ENCODE measurements around the gene EBF3. TPM values are rescaled to one million over a fixed set of nuclear protein-coding genes. Genes with fewer than 3 reads are reported as not detected.

EBF3 gene
- total RNA-seq, 2 experiments from 2014 or later = not detected

- no peak overlapping the region for H3K27ac Mint-ChIP-seq
- DNase-seq (no peak), ATAC-seq (ENCODE audit: poor library complexity) (no peak)
- intact Hi-C loops (cut with DNase I, micrococcal nuclease) = no loop called here
- Histone ChIP-seq H3K27me3 (ENCODE audit: control insufficient read depth in 1 of 2, insufficient read depth in 2 of 2, low read length in 2 of 2) (no peaks in the 10 kb centered on the region), H3K9me3 (ENCODE audit: control insufficient read depth in 1 of 2, insufficient read depth in 1 of 2, low read length in 2 of 2) (peaks cover 20 to 36% of the 10 kb centered on the region in 2 experiments), H3K4me1 (ENCODE audit: insufficient read depth, low read length) (no peaks in the 10 kb centered on the region), H3K4me3 (ENCODE audit: low read length) (no peak overlapping the region), H3K36me3 (ENCODE audit: insufficient read depth, low read length) (no peaks in the 10 kb centered on the region), H3K27ac (ENCODE audit: low read depth in 1 of 2, low read length in 2 of 2) (no peak overlapping the region)
- H3K4me1 Mint-ChIP-seq (ENCODE audit: low read depth) = no peaks in the 10 kb centered on the region
- no peaks in the 10 kb centered on the region for H3K27me3 Mint-ChIP-seq
- H3K9me3 Mint-ChIP-seq = peaks cover 7% of the 10 kb centered on the region
- no peak for TF ChIP-seq CTCF (IDR thresholded peaks at IDR 0.05)
- H3K36me3 Mint-ChIP-seq (ENCODE audit: low read depth) = no peaks in the 10 kb centered on the region
- ChIA-PET CTCF (no interaction called here), POLR2A (no interaction called here)
- no peak overlapping the region for H3K4me3 Mint-ChIP-seq
Measured at GRCh38 chr10:129799942-129800341, 164.1 kb downstream of the EBF3 start.

- Mint-ChIP-seq H3K9me3 (peaks cover 3% of the 10 kb centered on the region), H3K27me3 (no peaks in the 10 kb centered on the region), H3K27ac (no peak overlapping the region), H3K4me1 (ENCODE audit: low read depth) (no peaks in the 10 kb centered on the region), H3K4me3 (no peak overlapping the region), H3K36me3 (ENCODE audit: low read depth) (no peaks in the 10 kb centered on the region)
- peaks cover 11 to 49% of the 10 kb centered on the region in 2 experiments for H3K9me3 ChIP-seq (ENCODE audit: control insufficient read depth in 1 of 2, insufficient read depth in 1 of 2, low read length in 2 of 2)
- no peak for TF ChIP-seq CTCF (IDR thresholded peaks at IDR 0.05)
- ChIA-PET CTCF (no interaction called here), POLR2A (no interaction called here)
- no peak overlapping the region for H3K4me3 ChIP-seq (ENCODE audit: low read length)
- no peaks in the 10 kb centered on the region for H3K36me3 ChIP-seq (ENCODE audit: insufficient read depth, low read length)
- no peak overlapping the region for H3K27ac ChIP-seq (ENCODE audit: low read depth in 1 of 2, low read length in 2 of 2)
- intact Hi-C loops (cut with DNase I, micrococcal nuclease) = no loop called here
- H3K4me1 ChIP-seq (ENCODE audit: insufficient read depth, low read length) = no peaks in the 10 kb centered on the region
- DNase-seq = no peak
- no peak for ATAC-seq (ENCODE audit: poor library complexity)
- no peaks in the 10 kb centered on the region for H3K27me3 ChIP-seq (ENCODE audit: control insufficient read depth in 1 of 2, insufficient read depth in 2 of 2, low read length in 2 of 2)
Measured at GRCh38 chr10:129796710-129797420, 167.2 kb downstream of the EBF3 start.

- Mint-ChIP-seq H3K4me1 (ENCODE audit: low read depth) (no peaks in the 10 kb centered on the region), H3K27ac (no peak overlapping the region), H3K9me3 (peaks cover 15% of the 10 kb centered on the region), H3K36me3 (ENCODE audit: low read depth) (peaks cover 4% of the 10 kb centered on the region), H3K27me3 (no peaks in the 10 kb centered on the region), H3K4me3 (no peak overlapping the region)
- intact Hi-C loops (cut with DNase I, micrococcal nuclease) = no loop called here
- no peak for DNase-seq
- no peaks in the 10 kb centered on the region for H3K4me1 ChIP-seq (ENCODE audit: insufficient read depth, low read length)
- ChIA-PET POLR2A (no interaction called here), CTCF (no interaction called here)
- no peak overlapping the region for H3K4me3 ChIP-seq (ENCODE audit: low read length)
- H3K27ac ChIP-seq (ENCODE audit: low read depth in 1 of 2, low read length in 2 of 2) = no peak overlapping the region
- H3K27me3 ChIP-seq (ENCODE audit: control insufficient read depth in 1 of 2, insufficient read depth in 2 of 2, low read length in 2 of 2) = no peaks in the 10 kb centered on the region
- H3K9me3 ChIP-seq (ENCODE audit: control insufficient read depth in 1 of 2, insufficient read depth in 1 of 2, low read length in 2 of 2) = peaks cover 24 to 41% of the 10 kb centered on the region in 2 experiments
- no peak for ATAC-seq (ENCODE audit: poor library complexity)
- no peak for TF ChIP-seq CTCF (IDR thresholded peaks at IDR 0.05)
- no peaks in the 10 kb centered on the region for H3K36me3 ChIP-seq (ENCODE audit: insufficient read depth, low read length)
Measured at GRCh38 chr10:129793996-129794395, 170.1 kb downstream of the EBF3 start.
